ENCODE data around the gene PRR20B. TPM values are rescaled to one million over a fixed set of nuclear protein-coding genes. Genes with fewer than 3 reads are reported as not detected.

PRR20B gene
- not detected in 2 replicates for total RNA-seq

DNA sequence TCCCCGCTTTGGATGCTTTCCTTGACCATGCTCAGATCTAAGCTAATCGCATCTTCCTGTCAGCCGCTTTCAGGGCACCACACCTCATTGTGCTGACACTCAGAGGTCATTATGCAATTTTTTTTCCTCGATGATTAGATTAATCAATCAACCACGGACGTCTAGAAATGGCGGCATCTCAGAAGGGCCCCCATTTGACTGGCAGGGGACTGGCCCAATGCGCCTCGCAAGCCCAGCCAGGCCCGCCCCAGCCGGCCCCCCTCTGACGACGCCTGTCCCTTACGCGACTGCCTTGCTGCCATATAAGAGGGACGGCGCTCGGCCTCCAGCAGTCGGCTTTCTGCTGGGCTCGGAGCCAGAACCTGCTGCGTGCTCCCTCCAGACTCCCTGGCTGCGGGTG, at the start of gene PRR20B:
Gene PRR20B, plus strand, starts transcription at position 301 of the 400 bp plus-strand sequence. CDS start 387 bp downstream, outside the sequence.

DNA sequence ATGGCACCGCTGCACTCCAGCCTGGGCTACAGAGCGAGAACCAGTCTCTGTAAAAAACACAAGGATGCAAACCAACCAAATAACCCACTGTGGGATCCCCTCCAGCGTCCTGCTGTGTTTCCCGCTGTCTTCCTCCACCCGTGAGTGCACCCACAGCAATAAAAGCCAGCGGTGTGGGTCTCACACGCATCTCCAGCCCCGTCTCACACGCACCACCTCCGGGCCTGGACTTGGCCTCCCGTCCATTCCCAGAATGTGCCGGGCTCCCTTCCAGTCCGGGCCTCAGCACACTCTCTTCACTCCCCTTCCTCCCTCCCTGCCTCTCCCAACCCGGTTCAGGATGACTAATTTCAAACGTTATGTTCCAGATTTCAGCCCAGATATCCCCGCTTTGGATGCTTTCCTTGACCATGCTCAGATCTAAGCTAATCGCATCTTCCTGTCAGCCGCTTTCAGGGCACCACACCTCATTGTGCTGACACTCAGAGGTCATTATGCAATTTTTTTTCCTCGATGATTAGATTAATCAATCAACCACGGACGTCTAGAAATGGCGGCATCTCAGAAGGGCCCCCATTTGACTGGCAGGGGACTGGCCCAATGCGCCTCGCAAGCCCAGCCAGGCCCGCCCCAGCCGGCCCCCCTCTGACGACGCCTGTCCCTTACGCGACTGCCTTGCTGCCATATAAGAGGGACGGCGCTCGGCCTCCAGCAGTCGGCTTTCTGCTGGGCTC, 6.9 kb upstream of the PRR20B start, which contains the start of gene PRR20A:
Gene PRR20A, plus strand, starts transcription at position 684 of the 734 bp plus-strand sequence. CDS start 387 bp downstream, outside the sequence.

DNA sequence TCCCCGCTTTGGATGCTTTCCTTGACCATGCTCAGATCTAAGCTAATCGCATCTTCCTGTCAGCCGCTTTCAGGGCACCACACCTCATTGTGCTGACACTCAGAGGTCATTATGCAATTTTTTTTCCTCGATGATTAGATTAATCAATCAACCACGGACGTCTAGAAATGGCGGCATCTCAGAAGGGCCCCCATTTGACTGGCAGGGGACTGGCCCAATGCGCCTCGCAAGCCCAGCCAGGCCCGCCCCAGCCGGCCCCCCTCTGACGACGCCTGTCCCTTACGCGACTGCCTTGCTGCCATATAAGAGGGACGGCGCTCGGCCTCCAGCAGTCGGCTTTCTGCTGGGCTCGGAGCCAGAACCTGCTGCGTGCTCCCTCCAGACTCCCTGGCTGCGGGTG, 6.5 kb downstream of the PRR20B start, which contains the start of gene PRR20C:
Gene PRR20C, plus strand, starts transcription at position 301 of the 400 bp plus-strand sequence. CDS start 387 bp downstream, outside the sequence.

DNA sequence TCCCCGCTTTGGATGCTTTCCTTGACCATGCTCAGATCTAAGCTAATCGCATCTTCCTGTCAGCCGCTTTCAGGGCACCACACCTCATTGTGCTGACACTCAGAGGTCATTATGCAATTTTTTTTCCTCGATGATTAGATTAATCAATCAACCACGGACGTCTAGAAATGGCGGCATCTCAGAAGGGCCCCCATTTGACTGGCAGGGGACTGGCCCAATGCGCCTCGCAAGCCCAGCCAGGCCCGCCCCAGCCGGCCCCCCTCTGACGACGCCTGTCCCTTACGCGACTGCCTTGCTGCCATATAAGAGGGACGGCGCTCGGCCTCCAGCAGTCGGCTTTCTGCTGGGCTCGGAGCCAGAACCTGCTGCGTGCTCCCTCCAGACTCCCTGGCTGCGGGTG, 13.0 kb downstream of the PRR20B start, which contains the start of gene PRR20D:
Gene PRR20D, plus strand, starts transcription at position 301 of the 400 bp plus-strand sequence. CDS start 387 bp downstream, outside the sequence.

DNA sequence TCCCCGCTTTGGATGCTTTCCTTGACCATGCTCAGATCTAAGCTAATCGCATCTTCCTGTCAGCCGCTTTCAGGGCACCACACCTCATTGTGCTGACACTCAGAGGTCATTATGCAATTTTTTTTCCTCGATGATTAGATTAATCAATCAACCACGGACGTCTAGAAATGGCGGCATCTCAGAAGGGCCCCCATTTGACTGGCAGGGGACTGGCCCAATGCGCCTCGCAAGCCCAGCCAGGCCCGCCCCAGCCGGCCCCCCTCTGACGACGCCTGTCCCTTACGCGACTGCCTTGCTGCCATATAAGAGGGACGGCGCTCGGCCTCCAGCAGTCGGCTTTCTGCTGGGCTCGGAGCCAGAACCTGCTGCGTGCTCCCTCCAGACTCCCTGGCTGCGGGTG, 19.6 kb downstream of the PRR20B start, which contains the start of gene PRR20E:
Gene PRR20E, plus strand, starts transcription at position 301 of the 400 bp plus-strand sequence. CDS start 387 bp downstream, outside the sequence.

Other genes with a start within 250 kb of the PRR20B start
- not detected in 2 replicates for gene PRR20A, start 6.6 kb upstream of the PRR20B start, total RNA-seq
- not detected in 2 replicates for gene PRR20C, start 6.6 kb downstream of the PRR20B start, total RNA-seq
- not detected in 2 replicates for gene PRR20D, start 13.1 kb downstream of the PRR20B start, total RNA-seq
- gene PRR20E, start 19.7 kb downstream of the PRR20B start, total RNA-seq: not detected in 2 replicates